HG03457 (cell line): Measurements from ENCODE around the gene RGSL1.
"Not testable (repeated sequence)": the region's sequence is repeated elsewhere in the genome, so short reads cannot be mapped to it uniquely, and the experiment has no call there.

Source experiments
- ATAC-seq: cut with Tn5 transposase; IDR thresholded peaks from one replicate; pipeline ENCODE4 v1.9.1; 2021; ENCODE audit warnings: moderate number of reproducible peaks; ENCODE audit not compliant: unreplicated experiment

RGSL1 gene

DNA sequence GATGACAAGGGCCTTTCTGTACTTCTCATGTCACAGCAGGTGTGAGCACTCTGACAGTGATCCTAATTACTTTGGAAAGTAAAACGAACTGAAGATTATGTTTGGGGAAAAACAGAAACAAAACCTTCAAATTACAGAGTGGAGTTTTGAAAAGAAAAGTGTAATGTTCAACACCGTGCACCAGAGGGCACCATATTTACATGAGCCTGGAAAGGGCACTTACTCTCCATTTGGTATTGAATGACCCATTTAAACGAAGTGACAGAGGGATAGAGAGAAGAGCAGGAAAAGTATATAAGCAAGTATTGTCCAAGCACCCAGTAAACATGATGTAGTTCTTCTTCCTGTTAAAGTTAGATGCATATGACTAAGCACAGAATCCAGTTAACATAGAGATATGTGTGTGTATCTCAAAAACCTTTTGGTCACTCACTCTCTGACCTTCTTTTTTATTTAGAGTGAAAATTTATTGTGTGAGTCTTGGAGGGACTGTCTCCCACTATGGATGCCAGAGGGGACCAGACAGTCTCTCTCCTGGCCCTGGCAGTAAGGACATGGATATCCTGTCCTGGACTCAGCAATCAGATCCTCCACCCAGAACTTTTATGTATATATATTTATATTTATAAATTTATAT lies 3.8 kb upstream of the RGSL1 start:
- ATAC-seq, result no peak

- ATAC-seq, result not testable (repeated sequence)
Measured at GRCh38 chr1:182447124-182447523, 2.8 kb upstream of the RGSL1 start.

DNA sequence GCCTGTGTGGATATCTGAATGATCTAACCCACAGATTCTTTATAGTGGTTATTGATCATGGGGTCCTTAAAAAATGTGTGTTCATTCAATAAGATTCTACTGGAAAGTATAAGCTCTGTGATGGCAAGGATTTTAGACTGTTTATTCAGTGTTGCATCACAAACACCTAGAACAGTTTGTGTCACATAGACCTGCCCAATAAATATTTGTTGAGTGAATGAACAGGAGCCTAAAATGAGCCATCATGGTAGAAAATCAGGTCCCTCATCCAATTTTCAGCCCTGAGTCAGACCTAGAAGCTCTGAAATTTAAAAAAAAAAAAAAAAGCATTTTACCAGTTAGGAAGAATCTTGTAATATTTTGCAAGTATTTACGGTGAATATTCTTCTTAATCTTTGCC lies 2.3 kb upstream of the RGSL1 start:
- ATAC-seq, result no peak

- no peak for ATAC-seq
Measured at GRCh38 chr1:182453631-182454030, 3.7 kb downstream of the RGSL1 start.

GRCh38 chr1:182457844-182458243 lies 7.9 kb downstream of the RGSL1 start:
- no peak for ATAC-seq

DNA sequence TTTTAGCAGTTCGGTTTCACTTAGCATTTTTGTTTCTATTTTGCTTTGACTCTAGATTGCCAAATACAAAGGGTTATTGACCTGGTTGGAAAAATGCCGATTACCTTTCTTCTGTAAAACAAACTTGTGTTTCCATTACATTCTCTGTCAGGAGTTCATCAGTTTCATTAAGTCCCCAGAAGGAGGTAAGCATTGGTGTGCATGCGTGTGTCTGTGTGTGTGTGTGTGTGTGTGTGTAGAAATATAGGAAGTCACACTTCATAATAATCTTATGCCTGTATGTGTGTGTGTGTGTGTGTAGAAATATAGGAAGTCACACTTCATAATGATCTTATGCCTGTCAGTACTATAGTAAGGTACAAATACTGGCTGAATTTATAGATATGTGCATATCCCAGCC lies 10.0 kb downstream of the RGSL1 start:
- no peak for ATAC-seq

DNA sequence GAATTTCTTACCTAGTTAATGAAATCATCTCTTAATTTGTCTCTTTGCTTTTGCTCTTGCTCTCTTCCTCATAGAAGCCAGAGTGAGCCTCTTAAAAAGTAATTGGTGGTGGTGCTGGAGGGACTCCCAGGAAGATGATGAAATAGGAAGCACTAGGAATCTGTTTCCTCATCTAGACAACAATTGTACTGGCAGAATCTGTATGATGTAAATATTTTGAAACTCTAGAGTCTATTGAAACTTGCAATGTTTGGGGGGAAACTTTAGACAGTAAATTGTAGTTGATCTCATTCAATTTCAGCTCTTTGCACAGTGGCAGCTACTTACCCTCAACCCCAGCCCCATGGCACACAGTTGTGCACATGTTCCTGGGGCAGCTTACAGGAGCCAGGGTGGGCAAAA lies 10.6 kb downstream of the RGSL1 start:
- ATAC-seq, result no peak

DNA sequence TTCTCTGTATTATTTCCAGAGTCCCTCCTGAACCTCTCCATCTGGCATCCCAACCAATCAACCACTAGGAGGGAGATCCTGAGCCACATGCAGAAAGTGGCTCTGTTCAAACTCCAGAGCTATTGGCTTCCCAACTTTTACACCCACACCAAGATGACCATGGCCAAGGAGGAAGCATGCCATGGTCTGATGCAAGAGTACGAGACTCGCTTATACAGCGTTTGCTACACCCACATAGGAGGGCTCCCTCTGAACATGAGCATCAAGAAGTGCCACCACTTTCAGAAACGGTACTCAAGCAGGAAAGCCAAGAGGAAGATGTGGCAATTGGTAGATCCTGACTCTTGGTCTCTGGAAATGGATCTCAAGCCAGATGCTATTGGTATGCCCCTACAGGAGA lies 23.6 kb downstream of the RGSL1 start:
- ATAC-seq, result no peak

GRCh38 chr1:182476625-182477024 lies 26.7 kb downstream of the RGSL1 start:
- no peak for ATAC-seq

- ATAC-seq, result no peak
Measured at GRCh38 chr1:182478238-182478637, 28.3 kb downstream of the RGSL1 start.

DNA sequence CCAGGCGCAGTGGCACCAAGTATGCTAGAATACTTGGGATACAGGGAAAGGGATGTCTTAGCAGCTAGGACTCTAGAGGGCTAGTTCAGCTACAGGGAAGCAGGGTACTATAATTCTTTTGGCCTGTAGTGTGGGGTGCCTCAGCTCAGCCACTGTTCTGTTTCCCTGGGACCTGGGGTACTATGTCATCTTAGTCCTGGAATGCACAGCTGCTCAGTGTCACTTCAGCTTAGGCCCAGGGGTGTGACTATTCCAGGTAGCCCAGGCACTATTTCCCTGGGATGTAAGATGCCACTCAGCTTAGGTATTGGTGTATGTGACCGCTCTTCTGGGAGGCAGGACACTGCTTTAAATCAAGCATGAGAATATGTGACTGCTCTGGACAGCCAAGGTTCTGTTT lies 34.1 kb downstream of the RGSL1 start:
- no peak for ATAC-seq

- ATAC-seq, result peak; percentile 96
Measured at GRCh38 chr1:182484531-182485257, 34.7 kb downstream of the RGSL1 start.

DNA sequence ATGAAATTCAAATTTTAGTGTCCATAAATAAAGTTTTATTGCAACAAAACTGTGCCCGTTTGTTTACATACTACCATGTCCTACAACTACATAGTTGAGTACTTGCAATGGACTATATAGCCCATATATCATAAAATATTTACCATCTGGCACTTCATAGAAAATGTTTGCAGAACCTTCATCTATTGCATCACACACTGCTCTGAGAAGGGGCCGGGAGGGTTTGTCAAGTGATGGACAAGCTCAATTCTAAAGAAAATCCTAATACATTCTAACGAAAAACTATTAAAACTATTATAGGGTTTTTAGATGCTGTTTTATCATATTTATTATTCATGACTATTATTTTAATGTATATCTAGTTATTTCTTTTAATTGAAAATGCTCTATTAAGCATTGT lies 35.9 kb downstream of the RGSL1 start:
- no peak for ATAC-seq

GRCh38 chr1:182488803-182489202 lies 38.9 kb downstream of the RGSL1 start:
- no peak for ATAC-seq

- no peak for ATAC-seq
Measured at GRCh38 chr1:182493063-182493462, 43.1 kb downstream of the RGSL1 start.

- no peak for ATAC-seq
Measured at GRCh38 chr1:182495002-182495401, 45.1 kb downstream of the RGSL1 start.

DNA sequence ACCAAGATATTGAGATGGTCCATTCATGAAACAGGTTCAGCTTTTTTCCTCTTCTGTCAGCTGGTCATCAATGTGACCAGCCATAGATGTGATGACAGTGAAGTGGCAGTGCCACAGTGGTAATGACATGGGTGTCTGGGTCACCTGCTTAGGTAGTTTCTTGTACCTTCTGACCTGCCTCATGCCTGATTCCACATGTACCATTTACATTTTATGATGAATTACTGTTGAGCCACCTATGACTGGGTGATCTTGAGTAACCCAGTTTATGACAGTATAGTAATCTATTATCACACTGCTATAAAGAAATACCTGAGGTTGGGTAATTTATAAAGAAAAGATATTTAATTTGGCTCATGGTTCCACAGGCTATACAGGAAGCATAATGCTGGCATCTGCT lies 45.7 kb downstream of the RGSL1 start:
- no peak for ATAC-seq

- no peak for ATAC-seq
Measured at GRCh38 chr1:182507685-182508084, 57.7 kb downstream of the RGSL1 start.

GRCh38 chr1:182515556-182515955 lies 65.6 kb downstream of the RGSL1 start:
- no peak for ATAC-seq

DNA sequence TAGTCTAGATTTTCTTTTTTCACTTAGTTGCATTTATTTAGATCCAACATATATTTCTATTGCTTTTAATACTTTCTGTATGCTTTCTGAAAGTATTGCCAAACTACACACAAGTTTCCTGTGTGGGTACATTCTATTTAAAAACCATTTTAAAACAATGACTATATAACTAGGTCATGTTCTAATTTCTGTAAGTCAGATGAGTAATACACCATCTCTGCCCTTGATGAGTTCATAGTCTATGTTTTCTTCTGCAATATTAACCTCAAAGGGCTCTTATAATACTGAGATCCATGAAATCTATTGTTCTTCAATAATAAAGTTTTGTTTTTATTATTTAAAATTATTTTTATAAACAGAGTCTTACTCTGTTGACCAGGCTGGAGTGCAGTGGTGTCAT lies 70.8 kb downstream of the RGSL1 start:
- ATAC-seq, result no peak

GRCh38 chr1:182525342-182525741 lies 75.4 kb downstream of the RGSL1 start:
- ATAC-seq, result no peak

- ATAC-seq, result no peak
Measured at GRCh38 chr1:182527680-182528079, 77.7 kb downstream of the RGSL1 start.

DNA sequence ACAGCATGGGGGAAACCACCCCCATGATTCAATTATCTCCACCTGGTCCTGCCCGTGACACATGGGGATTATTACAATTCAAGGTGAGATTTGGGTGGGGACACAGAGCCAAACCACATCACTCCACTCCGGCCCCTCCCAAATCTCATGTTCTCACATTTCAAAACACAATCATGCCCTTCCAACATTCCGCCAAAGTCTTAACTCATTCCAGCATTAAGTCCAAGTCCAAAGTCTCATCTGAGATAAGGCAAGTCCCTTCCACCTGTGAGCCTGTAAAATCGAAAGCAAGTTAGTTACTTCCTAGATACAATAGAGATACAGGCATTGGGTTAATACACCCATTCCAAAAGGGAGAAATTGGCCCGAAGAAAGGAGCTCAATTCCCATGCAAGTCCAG lies 78.3 kb downstream of the RGSL1 start:
- not testable (repeated sequence) for ATAC-seq
